Measurements from ENCODE around the gene FAM107B. TPM values are rescaled to one million over a fixed set of nuclear protein-coding genes. Genes with fewer than 3 reads are reported as not detected.
"Not testable (repeated sequence)": the region's sequence is repeated elsewhere in the genome, so short reads cannot be mapped to it uniquely, and the experiment has no call there.

Gene FAM107B
- total RNA-seq, 4 donors from 2014 or later = 12.3 to 41.3 (median 31.8) TPM

DNA sequence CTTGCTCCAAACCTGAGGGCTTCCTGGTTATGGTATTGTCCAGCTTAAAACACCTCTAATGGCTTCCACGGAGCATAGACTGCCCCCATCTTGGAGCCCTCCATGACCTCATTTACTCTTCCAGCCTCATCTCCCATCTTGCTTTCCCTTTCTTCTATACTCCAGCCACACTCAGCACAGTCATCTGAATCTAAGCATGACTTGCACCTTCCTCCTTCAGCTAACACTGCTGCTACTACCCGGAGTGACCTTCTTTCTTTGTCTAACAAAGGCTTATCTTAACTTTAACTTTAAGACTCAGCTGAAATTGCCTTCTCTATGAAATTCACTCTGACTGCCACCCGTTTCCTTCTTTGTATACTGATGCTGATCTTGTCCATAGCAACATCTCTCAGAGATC is 135.1 kb downstream of the FAM107B start:
- intact Hi-C loops (cut with DNase I) = no loop called here
- TF ChIP-seq, protein P1, sequence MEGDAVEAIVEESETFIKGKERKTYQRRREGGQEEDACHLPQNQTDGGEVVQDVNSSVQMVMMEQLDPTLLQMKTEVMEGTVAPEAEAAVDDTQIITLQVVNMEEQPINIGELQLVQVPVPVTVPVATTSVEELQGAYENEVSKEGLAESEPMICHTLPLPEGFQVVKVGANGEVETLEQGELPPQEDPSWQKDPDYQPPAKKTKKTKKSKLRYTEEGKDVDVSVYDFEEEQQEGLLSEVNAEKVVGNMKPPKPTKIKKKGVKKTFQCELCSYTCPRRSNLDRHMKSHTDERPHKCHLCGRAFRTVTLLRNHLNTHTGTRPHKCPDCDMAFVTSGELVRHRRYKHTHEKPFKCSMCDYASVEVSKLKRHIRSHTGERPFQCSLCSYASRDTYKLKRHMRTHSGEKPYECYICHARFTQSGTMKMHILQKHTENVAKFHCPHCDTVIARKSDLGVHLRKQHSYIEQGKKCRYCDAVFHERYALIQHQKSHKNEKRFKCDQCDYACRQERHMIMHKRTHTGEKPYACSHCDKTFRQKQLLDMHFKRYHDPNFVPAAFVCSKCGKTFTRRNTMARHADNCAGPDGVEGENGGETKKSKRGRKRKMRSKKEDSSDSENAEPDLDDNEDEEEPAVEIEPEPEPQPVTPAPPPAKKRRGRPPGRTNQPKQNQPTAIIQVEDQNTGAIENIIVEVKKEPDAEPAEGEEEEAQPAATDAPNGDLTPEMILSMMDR (IDR thresholded peaks at IDR 0.05) = no peak
- TF ChIP-seq POLR2A (IDR thresholded peaks at IDR 0.05) = no peak
- H3K36me3 ChIP-seq = no peaks in the 10 kb centered on the region
- H3K27ac ChIP-seq = no peak overlapping the region
- no peaks in the 10 kb centered on the region for H3K27me3 ChIP-seq
- no peak overlapping the region for H3K4me3 ChIP-seq (replicated peaks in 1 of 3)
- H3K4me1 ChIP-seq = no peaks in the 10 kb centered on the region
- 59 to 78% methylated on average over 3 of the region's 3 CpGs for WGBS, 2 donors
- no peaks in the 10 kb centered on the region for H3K9me3 ChIP-seq
- no peak for DNase-seq

DNA sequence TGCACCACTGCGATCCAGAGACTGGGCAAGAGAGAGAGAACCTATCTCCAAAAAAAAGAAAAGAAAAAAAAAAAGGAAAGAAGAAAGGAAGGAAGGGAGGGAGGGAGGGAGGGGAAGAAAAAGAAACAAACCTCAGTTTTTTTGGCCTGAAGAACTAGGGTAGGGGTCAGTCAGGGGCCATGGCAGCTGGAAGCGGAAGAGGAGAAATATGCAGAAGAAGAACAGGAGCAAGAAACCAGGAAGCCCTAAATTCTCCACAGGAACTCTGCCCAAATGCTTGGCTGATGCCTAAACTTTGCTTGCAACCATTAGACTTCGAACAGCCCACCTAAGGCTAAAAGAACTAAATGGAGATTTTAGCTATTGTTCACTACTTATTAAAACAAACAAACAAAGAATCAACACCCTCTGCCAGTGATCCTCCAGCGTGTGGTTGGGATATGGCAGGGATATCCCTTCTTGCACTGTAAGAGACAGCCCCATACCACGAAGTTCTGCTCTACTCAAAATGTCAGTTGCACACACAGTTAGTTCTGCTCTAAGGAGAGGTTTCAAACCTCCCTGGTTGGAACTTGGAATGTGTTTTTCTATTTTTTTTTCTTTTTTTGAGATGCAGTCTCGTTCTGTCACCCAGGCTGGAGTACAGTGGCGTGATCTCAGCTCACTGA is 139.5 kb downstream of the FAM107B start:
- TF ChIP-seq POLR2A (IDR thresholded peaks at IDR 0.05) = no peak
- TF ChIP-seq, protein P1 (IDR thresholded peaks at IDR 0.05) = no peak
- Histone ChIP-seq H3K4me1 (no peaks in the 10 kb centered on the region), H3K9me3 (no peaks in the 10 kb centered on the region), H3K27me3 (no peaks in the 10 kb centered on the region), H3K36me3 (no peaks in the 10 kb centered on the region), H3K27ac (no peak overlapping the region), H3K4me3 (replicated peaks in 1 of 3) (no peak overlapping the region)
- WGBS, 2 donors = 62 to 71% methylated on average over 7 of the region's 7 CpGs
- no peak for DNase-seq
- intact Hi-C loops (cut with DNase I) = no loop called here

DNA sequence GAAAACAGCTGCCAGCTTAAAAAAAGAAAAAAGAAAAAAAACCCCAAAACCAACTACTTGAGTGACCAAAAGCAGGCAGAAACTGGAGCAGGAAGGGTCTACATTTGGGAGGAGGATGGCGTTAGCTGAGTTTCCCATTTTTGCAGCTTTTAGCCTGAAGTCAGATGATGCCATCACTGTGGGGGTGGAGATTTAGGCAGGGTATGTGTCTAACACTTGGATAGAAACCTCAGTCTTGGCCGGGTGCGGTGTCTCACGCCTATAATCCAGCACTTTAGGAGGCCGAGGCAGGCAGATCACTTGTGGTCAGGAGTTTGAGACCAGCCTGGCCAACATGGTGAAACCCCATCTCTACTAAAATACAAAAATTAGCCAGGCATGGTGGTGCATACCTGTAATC is 140.1 kb downstream of the FAM107B start:
- DNase-seq; H3K9me3 ChIP-seq; H3K36me3 ChIP-seq; H3K27me3 ChIP-seq; H3K4me3 ChIP-seq (replicated peaks in 1 of 3); H3K4me1 ChIP-seq; intact Hi-C loops (cut with DNase I); H3K27ac ChIP-seq: not testable (repeated sequence)
- 84 to 87% methylated on average over 5 of the region's 5 CpGs for WGBS, 2 donors

DNA sequence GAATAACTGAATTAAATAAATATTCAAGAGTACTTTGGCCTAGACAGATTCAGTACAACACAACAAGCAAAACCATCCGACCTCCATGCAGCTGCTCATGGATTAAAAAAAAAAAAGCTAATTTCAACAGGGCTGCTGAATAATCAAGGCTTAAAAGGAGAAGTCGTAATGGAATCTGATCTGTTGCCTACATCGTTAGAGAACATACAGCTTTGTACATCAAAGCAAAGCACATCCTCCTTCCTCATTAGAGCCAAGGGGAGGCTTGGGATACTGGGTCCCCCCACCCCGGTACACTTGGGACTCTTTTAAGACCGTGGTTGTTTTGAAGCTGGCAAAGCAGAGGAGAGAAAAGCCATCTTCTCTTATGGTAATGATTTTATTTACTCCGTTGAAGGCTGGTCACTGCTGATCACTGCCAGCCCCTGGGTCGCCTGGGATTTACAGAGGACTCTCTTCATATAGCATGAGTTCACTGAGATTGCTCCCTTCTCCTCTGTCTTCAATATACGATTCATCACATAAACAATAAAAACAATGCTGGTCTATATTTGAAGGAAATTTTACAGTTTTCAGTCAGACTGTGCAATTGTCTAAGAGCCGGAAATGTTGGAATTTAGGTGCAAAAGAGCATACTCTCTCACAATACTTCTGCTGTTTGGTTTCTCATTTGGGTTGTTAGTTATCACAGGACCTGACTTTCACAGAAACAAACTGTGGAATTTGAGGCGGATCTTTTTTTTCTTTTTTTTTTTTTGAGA is 148.8 kb downstream of the FAM107B start:
- no peak for DNase-seq
- no peak for TF ChIP-seq POLR2A (IDR thresholded peaks at IDR 0.05)
- TF ChIP-seq, protein P1 (IDR thresholded peaks at IDR 0.05) = no peak
- Histone ChIP-seq H3K27ac (no peak overlapping the region), H3K27me3 (no peaks in the 10 kb centered on the region), H3K4me3 (replicated peaks in 1 of 3) (no peak overlapping the region), H3K4me1 (no peaks in the 10 kb centered on the region), H3K36me3 (no peaks in the 10 kb centered on the region), H3K9me3 (no peaks in the 10 kb centered on the region)
- intact Hi-C loops (cut with DNase I) = no loop called here
- 73 to 77% methylated on average over 10 of the region's 10 CpGs for WGBS, 2 donors

DNA sequence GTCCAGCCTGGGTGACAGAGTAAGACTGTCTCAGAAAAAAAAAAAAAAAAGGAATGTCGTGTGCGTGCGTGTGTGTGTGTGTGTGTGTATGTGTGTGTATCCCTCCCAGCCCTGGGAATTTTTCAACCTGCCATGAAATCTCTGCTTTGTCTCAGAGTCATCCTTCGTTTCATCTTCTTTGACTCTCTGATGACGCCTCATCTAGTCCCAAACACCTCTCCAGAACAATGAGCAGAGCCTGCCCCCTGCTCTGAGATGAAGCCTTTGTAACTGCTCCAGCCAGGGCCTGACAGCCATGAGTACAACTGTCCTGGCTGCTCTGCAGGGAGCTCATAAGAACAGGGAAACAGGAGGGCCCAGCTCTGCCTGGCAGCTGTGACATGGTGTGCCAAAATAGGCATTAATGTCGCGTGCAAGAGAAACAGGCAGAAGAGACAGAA is 149.5 kb downstream of the FAM107B start:
- H3K4me1 ChIP-seq = no peaks in the 10 kb centered on the region
- intact Hi-C loops (cut with DNase I) = no loop called here
- no peaks in the 10 kb centered on the region for H3K36me3 ChIP-seq
- no peak overlapping the region for H3K4me3 ChIP-seq (replicated peaks in 1 of 3)
- no peak overlapping the region for H3K27ac ChIP-seq
- 74% methylated on average over 7 of the region's 7 CpGs for WGBS, 2 donors
- no peaks in the 10 kb centered on the region for H3K9me3 ChIP-seq
- DNase-seq = no peak
- TF ChIP-seq, protein P1 (IDR thresholded peaks at IDR 0.05) = no peak
- no peaks in the 10 kb centered on the region for H3K27me3 ChIP-seq

Data from thyroid gland (tissue), 4 donors.